SK-N-MC (cell line): ENCODE measurements around the gene ZNF326.
"Not testable (repeated sequence)": the region's sequence is repeated elsewhere in the genome, so short reads cannot be mapped to it uniquely, and the experiment has no call there.

Experiments used
- DNase-seq: peaks from one replicate; pipeline ENCODE4 v3.0.0-alpha.2; 2011; ENCODE audit warnings: low read depth, low spot score
- H3K27ac ChIP-seq: fragments of 200-600 bp; sonication (generic); 2 replicates; pipeline ENCODE4 v1.5.1; 2016; ENCODE audit warnings: mixed run types
- H3K36me3 ChIP-seq: fragments of 200-600 bp; sonication (generic); 2 replicates; pipeline ENCODE4 v1.6.1; 2017; ENCODE audit warnings: antibody characterized with exemption, low read length, mixed read lengths; ENCODE audit not compliant: insufficient read depth
- H3K4me3 ChIP-seq: fragments of 200-600 bp; sonication (generic); 2 replicates; pipeline ENCODE4 v1.5.1; 2016
- H3K9ac ChIP-seq: fragments of 200-600 bp; sonication (generic); 2 replicates; pipeline ENCODE4 v1.8.0; 2017; ENCODE audit warnings: mixed run types, mixed read lengths; ENCODE audit not compliant: insufficient read length
- H3K9me3 ChIP-seq: fragments of 200-600 bp; sonication (generic); 2 replicates; pipeline ENCODE4 v1.6.1; 2017; ENCODE audit warnings: low read depth, mild to moderate bottlenecking, antibody characterized with exemption, low read length, moderate library complexity, mixed read lengths
- EZH2 ChIP-seq: fragments of 200-600 bp; sonication (generic); IDR thresholded peaks from one replicate; pipeline ENCODE4 v1.6.1; 2017; ENCODE audit warnings: antibody characterized with exemption
- FOXP2 ChIP-seq: optimal IDR thresholded peaks from 2 replicates; pipeline ENCODE3; 2011; ENCODE audit warnings: mild to moderate bottlenecking, moderate library complexity; ENCODE audit not compliant: insufficient read depth; ENCODE audit errors: extremely low read length, control extremely low read depth
- POLR2AphosphoS5 ChIP-seq: IDR thresholded peaks from 2 replicates; pipeline ENCODE4 v1.6.1; 2012; ENCODE audit warnings: mild to moderate bottlenecking, low read depth, low read length, borderline replicate concordance

Gene ZNF326

GRCh38 chr1:90043586-90043985 is 48.7 kb downstream of the ZNF326 start:
- TF ChIP-seq POLR2AphosphoS5 (no peak), EZH2 (no peak)
- H3K4me3 ChIP-seq = no peak overlapping the region
- no peaks in the 10 kb centered on the region for H3K9me3 ChIP-seq
- H3K27ac ChIP-seq = no peak overlapping the region
- no peak for DNase-seq
- H3K36me3 ChIP-seq = no peaks in the 10 kb centered on the region
- no peak overlapping the region for H3K9ac ChIP-seq

DNA sequence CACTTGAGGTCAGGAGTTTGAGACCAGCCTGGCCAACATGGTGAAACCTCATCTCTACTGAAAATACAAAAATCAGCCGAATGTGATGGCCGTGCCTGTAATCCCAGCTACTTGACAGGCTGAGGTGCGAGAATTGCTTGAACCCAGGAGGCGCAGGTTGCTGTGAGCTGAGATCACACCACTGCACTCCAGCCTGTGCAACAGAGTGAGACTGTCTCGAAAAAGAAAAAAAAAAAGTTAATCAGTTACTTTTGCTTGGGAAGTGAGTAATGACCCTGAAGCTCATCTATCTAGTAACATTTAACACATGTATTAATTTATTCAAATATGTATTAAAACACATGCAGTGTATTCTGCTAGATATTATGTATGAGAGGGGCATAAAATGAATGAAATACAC is 49.4 kb downstream of the ZNF326 start:
- TF ChIP-seq EZH2 (no peak), FOXP2 (no peak), POLR2AphosphoS5 (no peak)
- H3K27ac ChIP-seq = peak overlapping the region; percentile 20; the same call in 1 of the 2 replicates
- no peaks in the 10 kb centered on the region for H3K36me3 ChIP-seq
- DNase-seq = no peak
- no peak overlapping the region for H3K9ac ChIP-seq
- no peaks in the 10 kb centered on the region for H3K9me3 ChIP-seq
- no peak overlapping the region for H3K4me3 ChIP-seq

- no peak for TF ChIP-seq POLR2AphosphoS5
- TF ChIP-seq EZH2 = no peak
- TF ChIP-seq FOXP2 = no peak
- H3K4me3 ChIP-seq = peak overlapping the region; percentile 37
- H3K9ac ChIP-seq = no peak overlapping the region
- H3K36me3 ChIP-seq = no peaks in the 10 kb centered on the region
- H3K27ac ChIP-seq = peak overlapping the region; percentile 79
- no peaks in the 10 kb centered on the region for H3K9me3 ChIP-seq
- peak; percentile 70 for DNase-seq
Observed at GRCh38 chr1:90045853-90046563, 51.1 kb downstream of the ZNF326 start.

DNA sequence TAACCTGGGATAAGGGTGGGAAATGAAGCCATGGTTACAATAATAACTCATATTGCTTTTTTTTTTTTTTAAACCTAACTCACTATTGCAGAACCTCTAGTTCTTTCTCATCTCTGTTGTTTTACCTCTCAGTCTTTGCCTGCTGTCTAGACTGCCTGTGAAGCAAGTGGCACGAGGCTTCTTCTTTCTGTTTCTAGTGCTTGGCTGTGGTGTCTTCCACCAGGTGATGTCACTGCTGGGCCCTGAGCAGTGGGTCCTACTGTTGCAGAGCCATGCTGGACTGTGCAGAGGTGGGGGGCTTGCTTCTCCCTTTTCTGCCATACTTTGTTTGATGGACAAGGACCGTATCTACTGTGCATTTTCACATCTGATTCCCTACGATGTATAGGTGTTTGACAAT is 51.7 kb downstream of the ZNF326 start:
- Histone ChIP-seq H3K27ac (peak overlapping the region; percentile 79), H3K4me3 (peak overlapping the region; percentile 37; the same call in 1 of the 2 replicates), H3K36me3 (no peaks in the 10 kb centered on the region), H3K9me3 (no peaks in the 10 kb centered on the region), H3K9ac (no peak overlapping the region)
- no peak for DNase-seq
- TF ChIP-seq FOXP2 = no peak

DNA sequence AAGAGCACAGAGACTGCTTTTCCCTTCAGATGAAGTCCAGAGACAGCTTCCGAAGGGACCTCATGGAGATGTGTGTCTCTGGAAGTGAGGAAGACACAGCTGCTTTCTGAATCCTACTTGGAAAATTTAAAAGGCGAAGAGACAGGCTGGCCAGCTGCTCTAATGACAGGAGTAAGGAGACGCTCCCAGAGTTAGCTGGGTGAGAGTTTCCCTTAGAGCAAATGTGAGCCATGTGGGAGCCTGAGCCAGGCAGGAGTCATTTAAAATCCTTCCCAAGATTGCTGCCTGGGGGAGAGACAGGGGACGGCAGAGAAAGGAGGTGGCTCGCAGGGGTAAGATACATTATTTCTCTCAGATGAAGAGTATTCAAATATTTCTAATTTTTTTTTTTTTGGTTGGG is 53.1 kb downstream of the ZNF326 start:
- H3K9me3 ChIP-seq = no peaks in the 10 kb centered on the region
- H3K9ac ChIP-seq = peak overlapping the region; percentile 51
- no peaks in the 10 kb centered on the region for H3K36me3 ChIP-seq
- H3K27ac ChIP-seq = peak overlapping the region; percentile 79
- H3K4me3 ChIP-seq = peak overlapping the region; percentile 17; the same call in 1 of the 2 replicates
- TF ChIP-seq FOXP2 (no peak), POLR2AphosphoS5 (no peak), EZH2 (no peak)
- DNase-seq = no peak

- not testable (repeated sequence) for H3K9ac ChIP-seq, DNase-seq, H3K4me3 ChIP-seq
Observed at GRCh38 chr1:90062700-90063643, 68.1 kb downstream of the ZNF326 start.

DNA sequence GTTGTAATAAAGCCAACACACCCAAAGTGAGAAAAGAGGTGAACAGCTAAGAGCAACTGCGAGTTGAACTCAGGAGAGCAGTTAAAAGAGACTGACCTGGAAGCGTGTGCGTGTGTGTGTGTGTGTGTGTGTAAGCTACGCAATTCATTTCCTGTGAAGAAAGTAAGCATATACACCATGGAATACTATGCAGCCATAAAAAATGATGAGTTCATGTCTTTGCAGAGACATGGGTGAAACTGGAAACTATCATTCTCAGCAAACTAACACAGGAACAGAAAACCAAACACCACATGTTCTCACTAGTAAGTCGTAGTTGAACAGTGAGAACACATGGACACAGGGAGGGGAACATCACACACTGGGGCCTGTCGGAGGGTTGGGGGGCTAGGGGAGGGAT is 69.2 kb downstream of the ZNF326 start:
- not testable (repeated sequence) for H3K9me3 ChIP-seq, H3K9ac ChIP-seq, H3K27ac ChIP-seq, DNase-seq, H3K4me3 ChIP-seq, H3K36me3 ChIP-seq

More at GRCh38 chr1:90062700-90063643, 68.1 kb downstream of the ZNF326 start:
- H3K36me3 ChIP-seq, H3K27ac ChIP-seq, H3K9me3 ChIP-seq: not testable (repeated sequence)

GRCh38 chr1:90067194-90067931 is 72.5 kb downstream of the ZNF326 start:
- Histone ChIP-seq H3K4me3 (peak overlapping the region; percentile 68), H3K36me3 (no peaks in the 10 kb centered on the region), H3K27ac (peak overlapping the region; percentile 99), H3K9ac (peak overlapping the region; percentile 78), H3K9me3 (no peaks in the 10 kb centered on the region)
- DNase-seq = peak; percentile 88
- peak; percentile 24; the same call in 1 of the 2 replicates for TF ChIP-seq POLR2AphosphoS5
- TF ChIP-seq EZH2 = no peak
- TF ChIP-seq FOXP2 = no peak
